GM15510 (cell line): Measurements from ENCODE around the gene GP9.

Experiments used
- POLR2A ChIP-seq: IDR thresholded peaks from 3 replicates; pipeline ENCODE4 v1.6.1; 2011; ENCODE audit warnings: borderline replicate concordance; ENCODE audit not compliant: insufficient read length; ENCODE audit errors: extremely low read depth

The GP9 gene

DNA sequence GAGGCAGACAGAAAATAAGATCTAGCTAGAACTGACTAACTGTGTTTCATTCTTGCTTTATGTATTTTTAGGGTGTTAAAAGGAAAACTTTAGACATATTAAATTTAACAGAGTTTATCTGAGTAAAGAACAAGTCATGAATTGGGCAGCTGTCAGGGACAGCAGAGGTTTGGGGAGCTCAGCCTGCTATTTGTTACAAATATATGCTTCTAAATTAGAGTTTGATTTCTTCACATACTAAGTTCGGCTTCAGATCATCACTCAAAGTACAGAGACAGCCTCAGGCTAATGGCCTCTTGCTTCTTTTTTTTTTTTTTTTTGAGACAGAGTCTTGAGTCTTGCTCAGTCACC is 37.6 kb upstream of the GP9 start:
- TF ChIP-seq POLR2A, result no peak

DNA sequence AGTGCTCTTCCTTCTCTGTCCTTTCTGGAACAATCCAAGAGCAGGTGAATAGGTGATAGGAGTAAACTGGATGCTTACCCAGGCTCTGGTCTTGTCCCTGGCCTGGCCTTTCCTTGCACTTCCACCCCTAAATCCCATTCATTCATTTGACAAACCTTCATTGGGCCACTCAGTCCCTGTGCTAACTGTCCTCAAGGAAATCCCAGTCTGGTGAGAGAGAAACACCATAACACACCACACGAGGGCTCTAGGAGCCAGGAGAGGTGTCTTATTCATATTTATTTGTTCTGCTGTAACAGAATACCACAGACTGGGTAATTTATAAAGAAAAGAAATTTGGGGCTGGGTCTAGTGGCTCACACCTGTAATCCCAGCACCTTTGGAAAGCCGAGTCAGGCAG is 36.7 kb upstream of the GP9 start:
- no peak for TF ChIP-seq POLR2A

DNA sequence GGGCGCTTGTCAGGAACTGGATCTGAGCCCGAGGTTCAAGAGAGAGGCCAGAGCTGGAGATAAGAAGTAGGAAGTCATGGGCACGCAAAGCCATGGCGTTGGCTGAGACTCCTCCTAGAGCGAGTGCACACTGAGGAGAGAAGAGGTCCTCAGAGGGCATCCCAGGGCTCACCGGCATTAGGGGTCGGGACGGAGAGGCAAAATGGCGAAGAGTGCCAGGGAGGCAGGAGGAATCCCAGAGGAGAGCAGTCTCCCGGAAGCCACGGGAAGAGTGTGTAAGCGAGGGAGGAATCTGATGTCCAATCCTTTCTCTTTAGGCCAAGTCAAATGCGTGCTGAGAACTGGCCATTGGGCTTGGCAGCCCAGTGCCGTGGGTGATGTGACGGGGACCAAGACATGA is 35.5 kb upstream of the GP9 start:
- TF ChIP-seq POLR2A, result no peak

DNA sequence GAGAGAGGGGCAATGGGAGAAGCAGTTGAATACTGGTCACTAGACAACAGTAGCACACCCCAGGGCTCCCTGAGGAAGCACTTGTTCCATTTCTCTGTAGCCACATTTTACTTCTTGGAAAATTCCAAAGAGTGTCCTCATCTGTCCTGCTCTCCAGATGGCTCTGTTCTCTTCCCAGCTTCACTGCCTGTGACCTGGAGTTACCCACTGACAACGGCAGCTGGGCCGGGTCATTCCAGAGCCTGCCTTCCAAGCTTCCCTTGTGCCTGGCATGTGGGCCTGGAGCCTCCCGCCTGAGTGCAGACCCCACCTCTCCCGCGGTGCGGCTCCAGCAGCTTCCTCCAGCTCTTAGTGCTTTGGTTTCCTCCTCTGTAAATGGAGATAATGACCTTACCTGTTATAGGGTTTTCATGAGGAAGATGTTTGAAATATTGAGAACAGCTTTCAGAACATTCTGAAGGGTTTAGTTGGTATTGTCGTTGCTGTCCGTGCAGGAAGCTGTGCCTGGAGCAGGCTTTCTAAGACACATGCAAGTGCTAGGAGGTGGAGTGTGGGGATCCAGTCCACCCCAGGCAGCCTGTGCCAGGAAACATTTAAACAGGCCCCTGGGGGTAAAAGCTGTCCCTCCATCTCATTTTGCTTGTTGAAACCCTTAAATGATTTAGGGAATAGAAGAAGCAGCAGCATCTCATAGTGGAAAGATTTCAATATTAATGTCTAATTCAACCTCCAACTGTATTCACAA is 34.7 kb upstream of the GP9 start:
- no peak for TF ChIP-seq POLR2A

DNA sequence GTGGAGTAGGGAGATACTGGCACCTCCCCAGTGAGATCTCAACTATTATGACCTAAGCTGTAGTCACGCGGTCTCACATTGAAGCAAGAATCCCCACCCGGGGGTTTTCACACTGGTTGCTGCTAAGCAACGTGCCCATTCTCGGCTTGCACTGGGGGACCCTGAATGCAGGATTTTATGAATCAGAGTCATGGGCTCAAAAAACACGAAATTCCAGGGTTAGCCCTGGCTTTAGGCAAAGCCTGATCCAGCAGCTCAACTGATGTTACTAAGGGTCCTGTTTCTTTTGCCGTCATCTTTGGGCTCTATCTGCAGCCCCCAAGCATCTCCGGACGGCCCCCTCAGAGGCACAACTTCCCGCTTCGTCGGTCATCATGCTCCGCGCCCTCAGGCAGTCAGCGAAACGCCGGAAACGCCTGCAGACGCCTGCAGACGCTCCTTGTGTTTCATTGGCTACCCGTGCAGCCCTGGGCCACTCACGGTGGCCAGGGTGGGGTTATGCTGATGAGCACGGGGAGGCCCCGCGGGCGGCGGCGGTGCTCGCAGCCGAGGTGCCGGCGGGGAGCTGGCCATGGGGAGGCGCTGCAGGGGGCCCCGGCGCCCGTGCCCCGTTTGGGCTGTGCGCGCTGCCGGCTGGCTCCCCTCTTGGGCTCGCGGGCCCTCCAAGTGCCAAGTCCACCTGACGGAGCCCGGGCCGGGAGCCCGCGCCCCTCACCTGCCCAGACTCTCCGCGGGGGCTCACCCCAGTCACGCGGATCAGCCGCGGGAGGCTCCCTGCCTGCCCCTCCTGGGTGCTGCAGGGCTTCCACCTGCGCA is 33.6 kb upstream of the GP9 start:
- peak; percentile 65 for TF ChIP-seq POLR2A

DNA sequence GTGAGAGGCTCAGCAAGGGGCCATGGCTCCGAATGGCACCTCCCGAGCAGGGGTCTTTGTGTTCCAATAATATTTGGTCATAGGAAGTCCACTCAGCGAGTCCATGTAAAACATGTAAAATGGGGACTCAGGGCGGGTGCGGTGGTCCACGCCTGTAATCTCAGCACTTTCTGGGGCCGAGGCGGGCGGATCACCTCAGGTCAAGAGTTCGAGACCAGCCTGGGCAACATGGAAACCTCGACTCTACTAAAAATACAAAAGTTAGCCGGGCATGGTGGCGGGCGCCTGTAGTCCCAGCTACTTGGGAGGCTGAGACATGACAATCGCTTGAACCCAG is 33.1 kb upstream of the GP9 start:
- no peak for TF ChIP-seq POLR2A

DNA sequence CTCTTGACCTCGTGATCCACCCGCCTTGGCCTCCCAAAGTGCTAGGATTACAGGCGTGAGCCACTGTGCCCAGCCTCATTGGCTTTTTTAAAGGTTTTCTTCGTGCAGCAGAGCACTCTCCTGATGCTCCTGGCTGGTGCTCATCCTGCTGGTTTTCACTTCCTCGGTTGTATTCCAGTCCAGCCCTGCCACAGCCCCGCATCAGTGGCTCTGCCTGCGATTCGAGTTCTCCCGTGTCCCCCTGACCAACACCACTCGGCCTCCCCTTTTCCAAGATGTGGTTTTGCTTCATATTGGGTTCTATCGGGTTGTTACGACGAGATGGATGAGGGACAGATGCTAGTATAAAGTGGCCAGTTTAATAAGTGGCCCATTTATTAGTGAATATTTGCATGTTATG is 31.7 kb upstream of the GP9 start:
- no peak for TF ChIP-seq POLR2A

DNA sequence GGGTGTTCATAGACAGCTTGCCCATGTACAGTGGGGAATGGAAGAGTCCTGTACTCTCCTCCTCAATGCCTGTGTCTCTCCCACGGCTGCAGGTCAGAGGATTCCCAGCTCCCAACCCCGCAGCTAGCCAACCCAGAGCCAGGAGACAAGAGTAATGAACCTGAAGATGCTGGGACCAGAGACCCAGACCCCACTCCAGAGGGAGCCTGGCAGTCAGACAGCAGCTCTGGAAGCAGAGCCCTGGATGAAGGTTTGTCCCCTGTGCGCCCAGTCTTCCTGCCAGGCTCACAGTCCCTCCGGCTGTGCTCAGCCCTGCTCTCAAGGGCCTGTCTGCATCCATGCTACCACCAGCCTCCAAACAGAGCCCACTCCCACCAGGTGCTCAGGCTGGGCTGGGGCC is 30.0 kb upstream of the GP9 start:
- no peak for TF ChIP-seq POLR2A

DNA sequence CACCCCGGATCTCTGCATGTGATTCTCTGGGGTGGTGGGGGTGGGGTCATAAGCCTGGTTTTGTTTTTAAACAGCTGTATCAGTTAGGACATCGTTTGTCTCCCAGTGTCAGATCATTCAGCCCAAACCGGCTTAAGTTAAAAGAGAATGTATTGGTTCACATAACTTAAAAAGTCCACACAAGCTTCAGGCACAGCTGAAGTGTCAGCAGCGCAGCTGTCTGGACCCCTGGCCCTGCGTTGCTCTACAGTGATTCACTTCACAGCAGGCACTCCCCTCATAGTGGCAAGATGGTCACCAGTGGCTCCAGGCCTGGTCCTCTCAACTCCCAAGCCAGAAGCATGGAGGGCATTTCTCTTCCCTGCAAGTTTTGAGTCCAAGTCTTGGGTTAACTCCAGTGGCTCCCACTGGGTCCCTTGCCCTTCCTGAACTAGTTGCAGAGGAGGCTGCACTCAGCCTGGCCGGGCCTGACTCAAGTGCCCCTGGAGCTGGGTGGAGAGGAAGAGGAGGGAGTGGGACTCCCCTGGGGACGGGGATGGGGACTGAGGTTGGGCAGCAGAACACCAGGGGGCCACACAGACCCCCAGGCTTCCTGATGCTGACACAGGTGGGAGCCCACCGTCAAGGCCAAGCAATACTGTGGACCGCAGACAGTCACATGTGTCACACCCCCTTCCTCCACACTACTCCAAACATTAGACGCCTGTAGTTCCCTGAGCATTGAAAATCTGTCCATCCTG is 28.9 kb upstream of the GP9 start:
- TF ChIP-seq POLR2A, result no peak

DNA sequence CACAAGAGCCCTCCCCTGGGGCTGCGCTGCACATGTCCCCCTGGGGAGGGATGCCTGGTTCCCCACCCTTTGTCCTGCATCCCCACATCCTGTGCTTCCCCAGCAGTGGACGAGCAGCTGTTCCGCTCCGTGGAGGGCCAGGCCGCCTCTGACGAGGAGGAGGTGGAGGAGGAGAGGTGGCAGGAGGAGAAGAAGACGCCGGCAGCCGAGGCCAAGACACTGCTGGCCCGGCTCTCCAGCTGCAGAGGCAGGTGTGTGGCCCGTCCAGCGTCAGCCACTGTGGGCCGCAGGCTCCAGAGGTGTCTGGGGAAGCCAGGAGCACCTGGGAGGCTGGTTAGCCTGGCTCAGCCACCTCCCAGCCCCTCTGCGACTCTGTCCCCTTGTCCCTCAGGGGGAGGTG is 27.9 kb upstream of the GP9 start:
- no peak for TF ChIP-seq POLR2A

DNA sequence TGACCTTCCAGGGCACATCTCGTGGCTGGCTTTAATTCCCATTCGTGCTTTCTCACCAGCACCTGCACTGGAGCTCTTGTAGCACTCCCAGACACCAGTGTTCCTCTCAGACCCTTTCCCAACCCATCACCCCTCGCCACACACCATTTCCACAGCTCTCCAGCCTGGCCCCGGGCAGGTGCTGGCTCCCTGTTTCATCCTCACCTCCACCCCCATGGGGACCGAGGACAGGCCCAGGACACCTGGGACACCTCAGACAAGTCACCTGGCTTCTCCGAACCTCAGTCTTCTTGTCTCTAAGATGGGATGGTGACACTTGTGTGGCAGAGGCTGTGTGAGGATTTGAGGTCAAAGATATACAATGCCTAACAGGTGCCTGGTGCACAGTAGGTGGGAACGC is 27.4 kb upstream of the GP9 start:
- TF ChIP-seq POLR2A, result no peak

DNA sequence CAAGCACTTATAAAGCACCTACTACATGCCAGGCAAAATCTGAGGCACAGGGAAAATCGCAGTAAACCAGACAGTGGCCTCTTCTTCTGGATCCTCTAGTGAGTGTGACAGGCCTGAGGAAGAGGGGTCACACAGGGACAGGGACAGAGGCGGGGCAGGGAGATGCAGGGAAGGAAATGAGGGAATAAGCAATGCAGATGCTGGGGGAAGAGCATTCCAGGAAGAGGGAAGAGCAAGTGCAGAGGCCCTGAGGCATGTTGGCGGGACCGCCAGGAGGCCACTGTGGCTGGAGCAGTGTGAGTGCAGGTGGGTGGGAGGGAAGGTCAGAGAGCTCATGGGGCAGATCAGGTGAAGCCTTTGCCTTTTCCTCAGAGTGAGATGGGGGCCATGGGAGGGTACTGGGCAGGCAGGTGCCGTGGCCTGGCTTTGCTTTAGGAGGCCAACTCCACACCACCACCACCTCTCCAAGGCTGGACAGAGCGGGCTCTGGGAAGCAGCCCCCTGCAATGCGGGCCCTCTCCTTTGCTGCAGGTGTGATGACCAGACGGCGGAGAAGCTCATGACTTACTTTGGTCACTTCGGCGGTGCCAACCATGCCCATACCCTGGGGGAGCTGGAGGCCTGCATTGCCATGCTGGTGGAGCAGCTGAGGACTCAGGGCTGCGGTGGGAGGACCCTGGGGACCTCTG is 26.8 kb upstream of the GP9 start:
- TF ChIP-seq POLR2A, result no peak

DNA sequence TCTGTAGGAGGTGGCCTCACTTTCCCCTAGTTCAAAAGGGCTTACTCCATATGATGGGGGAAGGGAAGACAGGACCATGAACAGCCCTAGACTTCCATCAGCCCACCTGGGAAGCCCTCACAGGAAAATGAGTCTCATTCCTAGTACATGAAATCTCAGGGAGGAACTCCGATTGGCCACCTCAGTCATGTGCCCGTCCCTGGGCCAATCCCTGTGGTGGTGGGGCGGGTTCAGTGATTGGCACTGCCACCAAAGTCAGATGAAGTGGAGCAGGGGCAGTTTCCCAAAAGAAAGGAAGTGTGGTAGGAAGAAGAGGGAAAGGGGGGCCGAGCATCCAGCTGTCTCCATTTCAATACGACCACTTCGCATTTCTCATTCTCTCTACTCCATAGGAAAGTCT is 25.9 kb upstream of the GP9 start:
- TF ChIP-seq POLR2A, result no peak

DNA sequence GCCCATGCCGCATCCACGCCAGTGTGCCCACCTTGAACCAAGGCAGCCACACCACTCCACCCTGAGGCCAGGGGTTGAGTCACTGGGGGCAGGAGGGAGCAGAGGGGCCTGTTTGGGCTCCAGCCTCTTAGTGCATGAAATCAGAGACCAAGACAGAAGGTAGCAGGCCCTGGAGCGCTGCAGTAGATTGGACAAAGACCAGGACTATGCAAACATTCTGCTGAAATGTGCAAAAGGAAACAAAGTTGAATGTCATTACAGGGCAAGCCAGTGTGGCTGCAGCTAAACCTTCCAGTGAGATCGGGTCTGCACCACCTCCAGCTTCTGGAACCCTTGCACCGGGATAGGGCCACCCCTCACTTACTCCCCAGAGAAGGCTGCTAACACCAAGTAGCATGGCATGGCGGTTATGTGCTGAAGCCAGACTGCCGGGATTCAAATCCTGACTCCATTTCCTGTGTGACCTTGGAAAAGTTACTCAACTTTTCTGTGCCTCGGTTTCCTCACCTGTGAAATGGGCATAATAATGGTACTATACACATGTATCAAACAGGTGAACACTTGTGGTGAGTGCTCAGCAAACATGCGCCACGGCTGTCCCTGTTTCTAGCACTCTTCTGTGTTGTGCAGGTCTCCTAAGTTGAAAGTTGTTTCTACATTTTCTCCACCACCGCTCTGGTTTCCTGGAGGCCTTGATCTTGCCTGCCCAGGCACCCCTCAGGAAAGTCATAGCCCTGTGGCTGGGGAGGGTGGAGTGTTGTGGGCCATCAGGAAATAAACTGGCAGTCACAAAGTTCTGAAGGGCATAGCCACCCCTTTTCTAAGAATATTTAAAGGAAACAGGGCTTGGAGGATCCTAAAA is 25.0 kb upstream of the GP9 start:
- no peak for TF ChIP-seq POLR2A

DNA sequence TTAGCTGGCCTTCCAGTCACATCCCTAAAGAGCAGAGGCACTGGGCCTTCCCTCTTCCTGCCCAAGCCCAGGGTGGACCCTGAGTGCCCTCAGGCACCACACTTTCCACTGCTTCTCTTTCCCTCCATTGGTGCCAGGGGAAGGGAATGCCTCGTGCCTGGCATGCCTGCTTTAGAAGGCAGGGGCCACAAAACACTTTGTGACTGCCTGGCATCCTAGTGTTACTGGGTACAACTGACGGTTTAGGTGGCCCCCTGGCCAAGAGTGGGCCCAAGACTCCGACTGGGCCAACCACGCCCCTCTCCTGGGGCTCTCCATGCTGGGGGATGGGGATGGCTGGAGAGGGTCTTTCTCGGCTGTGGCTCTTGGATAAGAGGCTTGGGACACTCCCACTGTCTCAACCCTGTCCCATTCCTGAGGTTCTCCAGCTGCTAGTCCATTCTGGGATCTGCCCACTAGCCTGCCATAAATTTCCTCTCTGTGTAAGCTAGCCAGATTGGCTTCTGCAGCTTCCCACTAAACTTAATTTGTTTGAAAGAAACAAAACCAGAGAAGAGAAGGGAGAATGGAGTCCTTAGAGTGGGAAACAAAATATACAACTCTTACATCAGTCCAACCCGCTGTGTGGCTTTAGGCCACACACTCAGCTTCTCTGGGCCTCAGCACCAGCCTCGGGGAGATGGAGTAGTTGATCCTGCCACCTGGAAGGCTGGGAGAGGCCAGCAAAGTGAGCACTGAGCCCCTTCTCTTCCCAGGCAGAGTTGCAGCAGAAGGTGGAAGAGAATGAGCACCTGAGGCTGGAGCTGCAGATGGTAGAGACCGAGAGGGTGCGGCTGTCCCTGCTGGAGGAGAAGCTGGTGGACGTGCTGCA is 24.1 kb upstream of the GP9 start:
- no peak for TF ChIP-seq POLR2A
